GM23338 (cell line): ENCODE data around the gene KRTCAP2. TPM values are rescaled to one million over a fixed set of nuclear protein-coding genes. Genes with fewer than 3 reads are reported as not detected.

Experiments
- ATAC-seq: fragments of 200-7000 bp; cut with Tn5 transposase; 3 replicates; pipeline ENCODE4 v1.9.1; 2020
- DNase-seq: peaks from one replicate; pipeline ENCODE4 v3.0.0-alpha.2; 2015; ENCODE audit warnings: low spot score
- H2AFZ ChIP-seq: fragments of 200-600 bp; sonication (generic); 2 replicates; pipeline ENCODE4 v1.8.0; 2016; ENCODE audit warnings: antibody characterized with exemption, mild to moderate bottlenecking, moderate library complexity
- H3F3A ChIP-seq: fragments of 200-600 bp; sonication (generic); replicated peaks from 2 replicates; pipeline ENCODE4 v1.8.0; 2017; ENCODE audit warnings: antibody characterized with exemption, mixed run types, low read depth
- H3K27ac ChIP-seq: fragments of 200-600 bp; sonication (generic); 2 replicates; pipeline ENCODE4 v1.6.1; 2016; ENCODE audit warnings: low read depth
- H3K27me3 ChIP-seq: fragments of 200-600 bp; sonication (generic); 2 replicates; pipeline ENCODE4 v1.8.0; 2016; ENCODE audit warnings: mild to moderate bottlenecking, mixed run types, moderate library complexity; ENCODE audit not compliant: insufficient read depth
- H3K36me3 ChIP-seq: fragments of 200-600 bp; sonication (generic); 2 replicates; pipeline ENCODE4 v1.8.0; 2016; ENCODE audit warnings: mild to moderate bottlenecking; ENCODE audit not compliant: insufficient read depth
- H3K4me1 ChIP-seq: fragments of 200-600 bp; sonication (generic); 2 replicates; pipeline ENCODE4 v1.8.0; 2016; ENCODE audit warnings: mild to moderate bottlenecking, moderate library complexity; ENCODE audit not compliant: insufficient read depth
- H3K4me2 ChIP-seq: fragments of 200-600 bp; sonication (generic); 2 replicates; pipeline ENCODE4 v1.7.1; 2017; ENCODE audit warnings: mixed run types
- H3K4me3 ChIP-seq: fragments of 200-600 bp; sonication (generic); 2 replicates; pipeline ENCODE4 v1.6.1; 2016; ENCODE audit warnings: mixed run types
- H3K79me2 ChIP-seq: fragments of 200-600 bp; sonication (generic); replicated peaks from 2 replicates; pipeline ENCODE4 v1.8.0; 2017; ENCODE audit warnings: mild to moderate bottlenecking; ENCODE audit not compliant: insufficient read depth
- H3K9me2 ChIP-seq: fragments of 200-600 bp; sonication (generic); 2 replicates; pipeline ENCODE4 v1.8.0; 2017; ENCODE audit not compliant: insufficient read depth
- H4K20me1 ChIP-seq: fragments of 200-600 bp; sonication (generic); replicated peaks from 2 replicates; pipeline ENCODE4 v1.8.0; 2017; ENCODE audit warnings: mild to moderate bottlenecking; ENCODE audit not compliant: insufficient read depth
- H3K27ac Mint-ChIP-seq: 2 replicates; pipeline ENCODE4 v1.8.0; 2020; ENCODE audit warnings: inconsistent platforms, mild to moderate bottlenecking, moderate library complexity, mixed read lengths
- H3K27me3 Mint-ChIP-seq: 3 replicates; pipeline ENCODE4 v1.8.0; 2022; ENCODE audit warnings: low read depth, mild to moderate bottlenecking, moderate library complexity, mixed read lengths, inconsistent platforms; ENCODE audit not compliant: insufficient read depth, poor library complexity
- H3K36me3 Mint-ChIP-seq: 3 replicates; pipeline ENCODE4 v1.8.0; 2021; ENCODE audit warnings: low read depth, mild to moderate bottlenecking, inconsistent platforms, moderate library complexity, mixed read lengths
- H3K4me1 Mint-ChIP-seq: 3 replicates; pipeline ENCODE4 v1.8.0; 2020; ENCODE audit warnings: mild to moderate bottlenecking, inconsistent platforms, mixed read lengths
- H3K4me3 Mint-ChIP-seq: 3 replicates; pipeline ENCODE4 v1.8.0; 2021; ENCODE audit warnings: moderate library complexity, mild to moderate bottlenecking, inconsistent platforms, mixed read lengths
- H3K9me3 Mint-ChIP-seq: 3 replicates; pipeline ENCODE4 v1.8.0; 2020; ENCODE audit warnings: moderate library complexity, mild to moderate bottlenecking, inconsistent platforms, mixed read lengths
- EZH2 ChIP-seq: fragments of 200-600 bp; sonication (generic); IDR thresholded peaks from one replicate; pipeline ENCODE4 v1.8.0; 2017; ENCODE audit warnings: antibody characterized with exemption, mild to moderate bottlenecking, low read depth; ENCODE audit not compliant: unreplicated experiment
- EZH2phosphoT487 ChIP-seq: fragments of 200-600 bp; sonication (generic); IDR thresholded peaks from one replicate; pipeline ENCODE4 v1.8.1; 2018; ENCODE audit warnings: antibody characterized with exemption; ENCODE audit not compliant: unreplicated experiment
- JUNB ChIP-seq: IDR thresholded peaks from one replicate; pipeline ENCODE4 v1.6.1; 2016; ENCODE audit warnings: antibody characterized with exemption; ENCODE audit not compliant: unreplicated experiment
- STAT1 ChIP-seq: IDR thresholded peaks from one replicate; pipeline ENCODE4 v1.6.1; 2016; ENCODE audit warnings: antibody characterized with exemption; ENCODE audit not compliant: unreplicated experiment
- ZNF114 ChIP-seq: fragments of 250-450 bp; sonication (Bioruptor Pico); IDR thresholded peaks from 2 replicates; pipeline ENCODE4 v1.5.0; 2020; ENCODE audit warnings: mild to moderate bottlenecking, moderate library complexity
- ZNF331 ChIP-seq: fragments of 250-450 bp; sonication (Bioruptor Pico); IDR thresholded peaks from 2 replicates; pipeline ENCODE4 v1.5.0; 2020; ENCODE audit warnings: low read depth, mild to moderate bottlenecking, moderate library complexity
- polyA plus RNA-seq: library from polyadenylated mRNA; unstranded; fragments of >200 nt; fragmentation: Nextera tagmentation; extraction: Ambion mirVana; gene quantifications from 2 replicates; pipeline ENCODE4 v1.2.1, GENCODE V29; 2016
- total RNA-seq: library from RNA; depleted of rRNA; stranded (reverse); fragments of >200 nt; shearing (Covaris generic); gene quantifications from 2 replicates; pipeline ENCODE4 v1.2.3, GENCODE V29; 2014
- TF ChIP-seq, protein P1 (sequence below): fragments of 250-450 bp; sonication (Bioruptor Pico); IDR thresholded peaks from 2 replicates; pipeline ENCODE4 v1.5.0; 2020; ENCODE audit warnings: mild to moderate bottlenecking, moderate library complexity
- TF ChIP-seq, protein P2 (sequence below): IDR thresholded peaks from one replicate; pipeline ENCODE4 v1.6.1; 2018; ENCODE audit warnings: antibody characterized with exemption; ENCODE audit not compliant: unreplicated experiment

The KRTCAP2 gene
- total and polyA plus RNA-seq, 2 experiments from 2014 or later, result 106 to 579 TPM

DNA sequence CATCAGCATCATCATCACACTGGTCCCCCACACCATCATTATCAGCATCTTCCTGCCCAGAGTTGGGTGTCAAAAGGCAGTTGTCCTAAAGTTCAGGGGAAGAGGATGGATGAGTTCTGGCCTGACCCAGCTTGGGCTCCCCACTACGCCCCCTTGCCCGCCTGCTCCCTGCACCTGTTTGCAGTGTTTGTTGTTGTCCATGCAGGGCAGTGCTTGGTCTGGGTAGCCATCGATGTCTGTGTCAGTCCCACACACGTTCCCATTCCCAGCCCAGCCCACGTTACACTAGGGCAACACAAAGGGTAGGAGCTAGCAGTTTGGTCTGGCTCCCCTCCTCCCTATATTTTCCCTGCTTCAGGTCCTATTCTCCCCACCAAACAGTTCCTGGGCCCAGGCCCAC is 27.8 kb upstream of the KRTCAP2 start (continued):
- TF ChIP-seq, protein P1, sequence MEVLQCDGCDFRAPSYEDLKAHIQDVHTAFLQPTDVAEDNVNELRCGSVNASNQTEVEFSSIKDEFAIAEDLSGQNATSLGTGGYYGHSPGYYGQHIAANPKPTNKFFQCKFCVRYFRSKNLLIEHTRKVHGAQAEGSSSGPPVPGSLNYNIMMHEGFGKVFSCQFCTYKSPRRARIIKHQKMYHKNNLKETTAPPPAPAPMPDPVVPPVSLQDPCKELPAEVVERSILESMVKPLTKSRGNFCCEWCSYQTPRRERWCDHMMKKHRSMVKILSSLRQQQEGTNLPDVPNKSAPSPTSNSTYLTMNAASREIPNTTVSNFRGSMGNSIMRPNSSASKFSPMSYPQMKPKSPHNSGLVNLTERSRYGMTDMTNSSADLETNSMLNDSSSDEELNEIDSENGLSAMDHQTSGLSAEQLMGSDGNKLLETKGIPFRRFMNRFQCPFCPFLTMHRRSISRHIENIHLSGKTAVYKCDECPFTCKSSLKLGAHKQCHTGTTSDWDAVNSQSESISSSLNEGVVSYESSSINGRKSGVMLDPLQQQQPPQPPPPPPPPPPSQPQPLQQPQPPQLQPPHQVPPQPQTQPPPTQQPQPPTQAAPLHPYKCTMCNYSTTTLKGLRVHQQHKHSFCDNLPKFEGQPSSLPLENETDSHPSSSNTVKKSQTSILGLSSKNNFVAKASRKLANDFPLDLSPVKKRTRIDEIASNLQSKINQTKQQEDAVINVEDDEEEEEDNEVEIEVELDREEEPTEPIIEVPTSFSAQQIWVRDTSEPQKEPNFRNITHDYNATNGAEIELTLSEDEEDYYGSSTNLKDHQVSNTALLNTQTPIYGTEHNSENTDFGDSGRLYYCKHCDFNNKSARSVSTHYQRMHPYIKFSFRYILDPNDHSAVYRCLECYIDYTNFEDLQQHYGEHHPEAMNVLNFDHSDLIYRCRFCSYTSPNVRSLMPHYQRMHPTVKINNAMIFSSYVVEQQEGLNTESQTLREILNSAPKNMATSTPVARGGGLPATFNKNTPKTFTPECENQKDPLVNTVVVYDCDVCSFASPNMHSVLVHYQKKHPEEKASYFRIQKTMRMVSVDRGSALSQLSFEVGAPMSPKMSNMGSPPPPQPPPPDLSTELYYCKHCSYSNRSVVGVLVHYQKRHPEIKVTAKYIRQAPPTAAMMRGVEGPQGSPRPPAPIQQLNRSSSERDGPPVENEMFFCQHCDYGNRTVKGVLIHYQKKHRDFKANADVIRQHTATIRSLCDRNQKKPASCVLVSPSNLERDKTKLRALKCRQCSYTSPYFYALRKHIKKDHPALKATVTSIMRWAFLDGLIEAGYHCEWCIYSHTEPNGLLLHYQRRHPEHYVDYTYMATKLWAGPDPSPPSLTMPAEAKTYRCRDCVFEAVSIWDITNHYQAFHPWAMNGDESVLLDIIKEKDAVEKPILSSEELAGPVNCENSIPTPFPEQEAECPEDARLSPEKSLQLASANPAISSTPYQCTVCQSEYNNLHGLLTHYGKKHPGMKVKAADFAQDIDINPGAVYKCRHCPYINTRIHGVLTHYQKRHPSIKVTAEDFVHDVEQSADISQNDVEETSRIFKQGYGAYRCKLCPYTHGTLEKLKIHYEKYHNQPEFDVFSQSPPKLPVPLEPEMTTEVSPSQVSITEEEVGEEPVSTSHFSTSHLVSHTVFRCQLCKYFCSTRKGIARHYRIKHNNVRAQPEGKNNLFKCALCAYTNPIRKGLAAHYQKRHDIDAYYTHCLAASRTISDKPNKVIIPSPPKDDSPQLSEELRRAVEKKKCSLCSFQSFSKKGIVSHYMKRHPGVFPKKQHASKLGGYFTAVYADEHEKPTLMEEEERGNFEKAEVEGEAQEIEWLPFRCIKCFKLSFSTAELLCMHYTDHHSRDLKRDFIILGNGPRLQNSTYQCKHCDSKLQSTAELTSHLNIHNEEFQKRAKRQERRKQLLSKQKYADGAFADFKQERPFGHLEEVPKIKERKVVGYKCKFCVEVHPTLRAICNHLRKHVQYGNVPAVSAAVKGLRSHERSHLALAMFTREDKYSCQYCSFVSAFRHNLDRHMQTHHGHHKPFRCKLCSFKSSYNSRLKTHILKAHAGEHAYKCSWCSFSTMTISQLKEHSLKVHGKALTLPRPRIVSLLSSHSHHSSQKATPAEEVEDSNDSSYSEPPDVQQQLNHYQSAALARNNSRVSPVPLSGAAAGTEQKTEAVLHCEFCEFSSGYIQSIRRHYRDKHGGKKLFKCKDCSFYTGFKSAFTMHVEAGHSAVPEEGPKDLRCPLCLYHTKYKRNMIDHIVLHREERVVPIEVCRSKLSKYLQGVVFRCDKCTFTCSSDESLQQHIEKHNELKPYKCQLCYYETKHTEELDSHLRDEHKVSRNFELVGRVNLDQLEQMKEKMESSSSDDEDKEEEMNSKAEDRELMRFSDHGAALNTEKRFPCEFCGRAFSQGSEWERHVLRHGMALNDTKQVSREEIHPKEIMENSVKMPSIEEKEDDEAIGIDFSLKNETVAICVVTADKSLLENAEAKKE (CRISPR knock-in tag), result no peak
- TF ChIP-seq STAT1, result no peak
- TF ChIP-seq ZNF331 (CRISPR knock-in tag), result no peak
- TF ChIP-seq, protein P2, sequence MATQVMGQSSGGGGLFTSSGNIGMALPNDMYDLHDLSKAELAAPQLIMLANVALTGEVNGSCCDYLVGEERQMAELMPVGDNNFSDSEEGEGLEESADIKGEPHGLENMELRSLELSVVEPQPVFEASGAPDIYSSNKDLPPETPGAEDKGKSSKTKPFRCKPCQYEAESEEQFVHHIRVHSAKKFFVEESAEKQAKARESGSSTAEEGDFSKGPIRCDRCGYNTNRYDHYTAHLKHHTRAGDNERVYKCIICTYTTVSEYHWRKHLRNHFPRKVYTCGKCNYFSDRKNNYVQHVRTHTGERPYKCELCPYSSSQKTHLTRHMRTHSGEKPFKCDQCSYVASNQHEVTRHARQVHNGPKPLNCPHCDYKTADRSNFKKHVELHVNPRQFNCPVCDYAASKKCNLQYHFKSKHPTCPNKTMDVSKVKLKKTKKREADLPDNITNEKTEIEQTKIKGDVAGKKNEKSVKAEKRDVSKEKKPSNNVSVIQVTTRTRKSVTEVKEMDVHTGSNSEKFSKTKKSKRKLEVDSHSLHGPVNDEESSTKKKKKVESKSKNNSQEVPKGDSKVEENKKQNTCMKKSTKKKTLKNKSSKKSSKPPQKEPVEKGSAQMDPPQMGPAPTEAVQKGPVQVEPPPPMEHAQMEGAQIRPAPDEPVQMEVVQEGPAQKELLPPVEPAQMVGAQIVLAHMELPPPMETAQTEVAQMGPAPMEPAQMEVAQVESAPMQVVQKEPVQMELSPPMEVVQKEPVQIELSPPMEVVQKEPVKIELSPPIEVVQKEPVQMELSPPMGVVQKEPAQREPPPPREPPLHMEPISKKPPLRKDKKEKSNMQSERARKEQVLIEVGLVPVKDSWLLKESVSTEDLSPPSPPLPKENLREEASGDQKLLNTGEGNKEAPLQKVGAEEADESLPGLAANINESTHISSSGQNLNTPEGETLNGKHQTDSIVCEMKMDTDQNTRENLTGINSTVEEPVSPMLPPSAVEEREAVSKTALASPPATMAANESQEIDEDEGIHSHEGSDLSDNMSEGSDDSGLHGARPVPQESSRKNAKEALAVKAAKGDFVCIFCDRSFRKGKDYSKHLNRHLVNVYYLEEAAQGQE, result no peak
- TF ChIP-seq EZH2phosphoT487, result no peak
- TF ChIP-seq JUNB, result no peak

DNA sequence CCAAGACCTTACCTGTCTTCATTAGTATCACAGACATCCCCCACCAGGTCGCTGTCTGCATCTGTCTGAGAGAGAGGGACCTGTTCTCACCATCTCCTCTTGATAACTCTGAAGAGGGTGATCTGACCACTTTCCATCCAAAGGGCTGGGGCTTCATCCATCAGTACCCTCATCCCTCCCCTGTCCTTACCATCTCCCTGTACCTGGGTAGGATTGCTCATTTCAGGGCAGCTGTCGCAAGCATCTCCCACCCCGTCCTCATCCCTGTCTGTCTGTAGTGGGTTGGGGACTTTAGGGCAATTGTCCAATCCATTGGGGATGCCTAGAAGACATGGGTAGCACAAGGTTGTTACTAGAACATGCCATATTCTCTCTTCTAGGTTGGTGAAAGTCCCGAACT is 26.7 kb upstream of the KRTCAP2 start:
- Mint-ChIP-seq H3K4me3 (no peak overlapping the region; the same call in 2 of the 3 replicates), H3K4me1 (peaks cover 27% of the 10 kb centered on the region), H3K27ac (no peak overlapping the region), H3K27me3 (peaks cover 51% of the 10 kb centered on the region), H3K9me3 (no peaks in the 10 kb centered on the region), H3K36me3 (peaks cover 94% of the 10 kb centered on the region)
- Histone ChIP-seq H3K4me3 (no peak overlapping the region), H3K79me2 (peaks cover 29% of the 10 kb centered on the region), H4K20me1 (peaks cover 39% of the 10 kb centered on the region), H3F3A (peaks cover 58% of the 10 kb centered on the region), H3K4me2 (no peak overlapping the region), H3K36me3 (peaks cover 52% of the 10 kb centered on the region), H2AFZ (no peak overlapping the region), H3K4me1 (peaks cover 14% of the 10 kb centered on the region), H3K27ac (no peak overlapping the region), H3K9me2 (no peaks in the 10 kb centered on the region), H3K27me3 (no peaks in the 10 kb centered on the region)
- ATAC-seq (no peak), DNase-seq (no peak)
- TF ChIP-seq, protein P2, result no peak
- TF ChIP-seq EZH2, result no peak
- TF ChIP-seq ZNF114 (CRISPR knock-in tag), result no peak
